ENCODE measurements around the gene SREBF2. TPM values are rescaled to one million over a fixed set of nuclear protein-coding genes. Genes with fewer than 3 reads are reported as not detected.

Gene SREBF2
- total and polyA plus RNA-seq, 10 of the 15 experiments (the other 5 are each of a cell fraction or from before 2014, with no cell fraction given): 2.4 to 177 (median 78.8) TPM

GRCh38 chr22:41822317-41823057 lies 10.4 kb upstream of the SREBF2 start (continued):
- TF ChIP-seq E2F8 (IDR thresholded peaks at IDR 0.05; ENCODE audit: low read depth, partially characterized antibody): no peak
- TF ChIP-seq RCOR1 (conservative IDR thresholded peaks at IDR 0.05; ENCODE audit: low read depth, low read length): 0 out of 2 replicates have a peak, but pooled peaks have one; percentile 35
- TF ChIP-seq NFIC (IDR thresholded peaks at IDR 0.05; ENCODE audit: low read depth, low read length): no peak
- peak; percentile 16 for TF ChIP-seq RELA (IDR thresholded peaks at IDR 0.05; ENCODE audit: borderline replicate concordance, partially characterized antibody)
- TF ChIP-seq MEF2A (IDR thresholded peaks at IDR 0.05; ENCODE audit: insufficient read depth, low read depth, low read length): no peak
- TF ChIP-seq NR2F1 (conservative IDR thresholded peaks at IDR 0.05): no peak
- TF ChIP-seq POU2F2 (IDR thresholded peaks at IDR 0.05; ENCODE audit: borderline replicate concordance, low read depth, low read length): no peak
- no peak for TF ChIP-seq SPI1 (IDR thresholded peaks at IDR 0.05; ENCODE audit: borderline replicate concordance, insufficient read depth, low read depth, low read length)
- TF ChIP-seq HDGF (IDR thresholded peaks at IDR 0.05): no peak
- TF ChIP-seq EED (IDR thresholded peaks at IDR 0.05; ENCODE audit: low read depth): no peak
- 0 out of 2 replicates have a peak, but pooled peaks have one; percentile 23 for TF ChIP-seq RELB (IDR thresholded peaks at IDR 0.05; ENCODE audit: low read depth)
- TF ChIP-seq ASH2L (IDR thresholded peaks at IDR 0.05; ENCODE audit: borderline replicate concordance, low read depth): no peak
- TF ChIP-seq BACH1 (IDR thresholded peaks at IDR 0.05; ENCODE audit: borderline replicate concordance): no peak
- TF ChIP-seq ZNF384 (IDR thresholded peaks at IDR 0.05; ENCODE audit: borderline replicate concordance, low read depth, low read length): no peak
- TF ChIP-seq CHD1 (IDR thresholded peaks at IDR 0.05; ENCODE audit: low read depth, low read length): no peak
- TF ChIP-seq ZBTB33 (IDR thresholded peaks at IDR 0.05): no peak
- no peak for TF ChIP-seq CBFB (IDR thresholded peaks at IDR 0.05; ENCODE audit: low read depth)
- no peak for TF ChIP-seq POLR2AphosphoS2 (IDR thresholded peaks at IDR 0.05; ENCODE audit: low read depth, low read length)
- TF ChIP-seq KAT2A (conservative IDR thresholded peaks at IDR 0.05; ENCODE audit: control insufficient read depth, low read depth, low read length): no peak
- no peak for TF ChIP-seq SREBF1 (IDR thresholded peaks at IDR 0.05; ENCODE audit: low read length)
- no peak for TF ChIP-seq YBX1 (IDR thresholded peaks at IDR 0.05)
- no peak for TF ChIP-seq ATF3 (IDR thresholded peaks at IDR 0.05; ENCODE audit: borderline replicate concordance, extremely low read depth, low read depth, low read length)
- no peak for TF ChIP-seq JUND (IDR thresholded peaks at IDR 0.05; ENCODE audit: low read depth, low read length)
- no peak for TF ChIP-seq IKZF1 (conservative IDR thresholded peaks at IDR 0.05)
- TF ChIP-seq RBBP5 (conservative IDR thresholded peaks at IDR 0.05): no peak
- 0 out of 2 replicates have a peak, but pooled peaks have one; percentile 23 for TF ChIP-seq NBN (IDR thresholded peaks at IDR 0.05)
